GM21619 (cell line): ENCODE measurements around the gene NHLRC1.
"Not testable (repeated sequence)": the region's sequence is repeated elsewhere in the genome, so short reads cannot be mapped to it uniquely, and the experiment has no call there.

Experiments
- ATAC-seq: cut with Tn5 transposase; IDR thresholded peaks from one replicate; pipeline ENCODE4 v1.9.1; 2021; ENCODE audit not compliant: unreplicated experiment

Gene NHLRC1

GRCh38 chr6:18122128-18123093 lies at the start of gene NHLRC1:
TSS of gene NHLRC1 (minus strand) at chr6:18122677. CDS start at chr6:18122606, 71 bp downstream.
- ATAC-seq, result peak; percentile 99

GRCh38 chr6:18171871-18172270 lies 49.4 kb upstream of the NHLRC1 start:
- no peak for ATAC-seq

- ATAC-seq, result no peak
Observed at GRCh38 chr6:18168264-18168663, 45.8 kb upstream of the NHLRC1 start.

GRCh38 chr6:18166312-18167036 lies 44.0 kb upstream of the NHLRC1 start:
- ATAC-seq, result no peak

- no peak for ATAC-seq
Observed at GRCh38 chr6:18165751-18166150, 43.3 kb upstream of the NHLRC1 start.

- no peak for ATAC-seq
Observed at GRCh38 chr6:18162401-18162800, 39.9 kb upstream of the NHLRC1 start.

- ATAC-seq, result no peak
Observed at GRCh38 chr6:18161431-18161830, 39.0 kb upstream of the NHLRC1 start.

- no peak for ATAC-seq
Observed at GRCh38 chr6:18160911-18161310, 38.4 kb upstream of the NHLRC1 start.

- peak; percentile 38 for ATAC-seq
Observed at GRCh38 chr6:18155864-18156421, 33.5 kb upstream of the NHLRC1 start.

- peak; percentile 82 for ATAC-seq
Observed at GRCh38 chr6:18155150-18155863, 32.8 kb upstream of the NHLRC1 start, which contains the start of gene KDM1B. TSS of gene KDM1B (plus strand) at chr6:18155422. CDS start at chr6:18159896, 4,474 bp downstream.

GRCh38 chr6:18154507-18155149 lies 32.2 kb upstream of the NHLRC1 start, which contains the start of gene TPMT:
TSS of gene TPMT (minus strand) at chr6:18155077. CDS start at chr6:18149127, 5,950 bp downstream.
- peak; percentile 54 for ATAC-seq

GRCh38 chr6:18153311-18153703 lies 30.8 kb upstream of the NHLRC1 start:
- no peak for ATAC-seq

- ATAC-seq, result no peak
Observed at GRCh38 chr6:18151801-18152200, 29.3 kb upstream of the NHLRC1 start.

- ATAC-seq, result not testable (repeated sequence)
Observed at GRCh38 chr6:18151391-18151790, 28.9 kb upstream of the NHLRC1 start.

GRCh38 chr6:18148304-18149025 lies 26.0 kb upstream of the NHLRC1 start:
- no peak for ATAC-seq

- no peak for ATAC-seq
Observed at GRCh38 chr6:18147616-18148015, 25.1 kb upstream of the NHLRC1 start.

- no peak for ATAC-seq
Observed at GRCh38 chr6:18147160-18147559, 24.7 kb upstream of the NHLRC1 start.

GRCh38 chr6:18142591-18142861 lies 20.0 kb upstream of the NHLRC1 start:
- ATAC-seq, result no peak

GRCh38 chr6:18141805-18142590 lies 19.5 kb upstream of the NHLRC1 start:
- ATAC-seq, result no peak
